HEK293 (cell line): ENCODE measurements around the gene KTN1.

Experiments
- CTCF ChIA-PET: fragments of 350-600 bp; formaldehyde crosslinking; extraction: SDS; loops from one replicate; lab custom pipeline; 2021; ENCODE audit warnings: antibody characterized with exemption; lab: Yijun Ruan, JAX
- POLR2A ChIA-PET: fragments of 300-600 bp; formaldehyde crosslinking; extraction: SDS; loops from one replicate; lab custom pipeline; 2020; ENCODE audit warnings: antibody characterized with exemption, inconsistent platforms; lab: Yijun Ruan, JAX
- H3K27ac ChIP-seq: fragments of 200-500 bp; sonication (Bioruptor generic); 2 replicates; pipeline ENCODE4 v1.5.1; 2014; ENCODE audit warnings: low read depth, low read length, control low read depth, inconsistent platforms; ENCODE audit errors: extremely low read depth
- H3K36me3 ChIP-seq, 2 experiments: fragments of 200-500 bp in 1 of 2; sonication (Bioruptor generic) in 1 of 2; 1 replicate in 1 of 2; 2 replicates in 1 of 2; pipeline ENCODE4 v1.5.1; 2014 to 2017; ENCODE audit warnings: inconsistent platforms in 2 of 2, low read length in 2 of 2; ENCODE audit not compliant: control insufficient read depth in 2 of 2, insufficient read depth in 1 of 2
- H3K4me1 ChIP-seq: fragments of 200-500 bp; sonication (Bioruptor generic); 2 replicates; pipeline ENCODE4 v1.5.1; 2014; ENCODE audit warnings: mild to moderate bottlenecking, low read length, inconsistent platforms; ENCODE audit not compliant: control insufficient read depth, insufficient read depth
- H3K4me3 ChIP-seq: 2 replicates; pipeline ENCODE4 v1.5.1; 2011; ENCODE audit warnings: low read depth, mild to moderate bottlenecking, control low read depth, low read length, moderate library complexity
- H3K9me3 ChIP-seq: fragments of 200-500 bp; sonication (Bioruptor generic); 2 replicates; pipeline ENCODE4 v1.5.1; 2014; ENCODE audit warnings: low read depth, low read length, inconsistent platforms; ENCODE audit not compliant: control insufficient read depth, insufficient read depth
- GLIS1 ChIP-seq: fragments of 450-650 bp; formaldehyde crosslinking; IDR thresholded peaks from 2 replicates; pipeline ENCODE4 v1.5.1; 2016; ENCODE audit warnings: missing biosample characterization, missing genetic modification characterization
- GLIS2 ChIP-seq: fragments of 450-650 bp; formaldehyde crosslinking; IDR thresholded peaks from 2 replicates; pipeline ENCODE4 v1.5.1; 2016; ENCODE audit warnings: missing biosample characterization, missing genetic modification characterization
- IKZF3 ChIP-seq: fragments of 450-650 bp; IDR thresholded peaks from 2 replicates; pipeline ENCODE4 v1.5.0; 2018; ENCODE audit warnings: missing biosample characterization, mild to moderate bottlenecking, missing genetic modification characterization, moderate library complexity
- KLF7 ChIP-seq: fragments of 450-650 bp; formaldehyde crosslinking; IDR thresholded peaks from 2 replicates; pipeline ENCODE4 v1.5.1; 2016; ENCODE audit warnings: missing biosample characterization, missing genetic modification characterization, borderline replicate concordance
- MZF1 ChIP-seq: fragments of 450-650 bp; formaldehyde crosslinking; IDR thresholded peaks from 2 replicates; pipeline ENCODE4 v1.5.1; 2017; ENCODE audit warnings: missing biosample characterization, missing genetic modification characterization, borderline replicate concordance
- PATZ1 ChIP-seq: fragments of 450-650 bp; formaldehyde crosslinking; IDR thresholded peaks from 2 replicates; pipeline ENCODE4 v1.5.1; 2016; ENCODE audit warnings: missing biosample characterization, missing genetic modification characterization
- PRDM10 ChIP-seq: fragments of 450-650 bp; formaldehyde crosslinking; IDR thresholded peaks from 2 replicates; pipeline ENCODE4 v1.5.1; 2016; ENCODE audit warnings: missing biosample characterization, missing genetic modification characterization
- SCRT2 ChIP-seq: fragments of 450-650 bp; formaldehyde crosslinking; IDR thresholded peaks from 2 replicates; pipeline ENCODE4 v1.5.1; 2016; ENCODE audit warnings: missing biosample characterization, missing genetic modification characterization
- ZBTB48 ChIP-seq: fragments of 450-650 bp; formaldehyde crosslinking; IDR thresholded peaks from 2 replicates; pipeline ENCODE4 v1.5.1; 2016; ENCODE audit warnings: missing biosample characterization, missing genetic modification characterization
- ZNF239 ChIP-seq: fragments of 450-650 bp; formaldehyde crosslinking; IDR thresholded peaks from 2 replicates; pipeline ENCODE4 v1.5.1; 2016; ENCODE audit warnings: missing biosample characterization, missing genetic modification characterization
- ZNF274 ChIP-seq, 2 experiments: fragments of 200-500 bp in 1 of 2; fragments of 450-650 bp in 1 of 2; sonication (Bioruptor generic) in 1 of 2; formaldehyde crosslinking in 1 of 2; IDR thresholded peaks; 2 replicates each; pipeline versions ENCODE4 v1.5.1 to v1.6.1; 2014 to 2016; ENCODE audit warnings: borderline replicate concordance in 1 of 2, inconsistent platforms in 1 of 2, low read length in 1 of 2, missing biosample characterization in 1 of 2, missing genetic modification characterization in 1 of 2
- ZNF311 ChIP-seq: fragments of 450-650 bp; formaldehyde crosslinking; IDR thresholded peaks from 2 replicates; pipeline ENCODE4 v1.5.1; 2017; ENCODE audit warnings: missing biosample characterization, missing genetic modification characterization, borderline replicate concordance
- ZNF341 ChIP-seq: fragments of 450-650 bp; formaldehyde crosslinking; IDR thresholded peaks from 2 replicates; pipeline ENCODE4; 2016; ENCODE audit warnings: low read depth, missing biosample characterization, missing genetic modification characterization
- ZNF473 ChIP-seq: fragments of 450-650 bp; formaldehyde crosslinking; IDR thresholded peaks from 2 replicates; pipeline ENCODE4 v1.5.1; 2017; ENCODE audit warnings: missing biosample characterization, missing genetic modification characterization
- ZNF610 ChIP-seq: fragments of 450-650 bp; formaldehyde crosslinking; IDR thresholded peaks from 2 replicates; pipeline ENCODE4 v1.5.1; 2016; ENCODE audit warnings: missing biosample characterization, missing genetic modification characterization, borderline replicate concordance
- ZNF658 ChIP-seq: fragments of 450-650 bp; formaldehyde crosslinking; IDR thresholded peaks from 2 replicates; pipeline ENCODE4; 2016; ENCODE audit warnings: missing biosample characterization, missing genetic modification characterization
- ZNF747 ChIP-seq: fragments of 450-650 bp; formaldehyde crosslinking; IDR thresholded peaks from 2 replicates; pipeline ENCODE4 v1.5.1; 2016; ENCODE audit warnings: missing biosample characterization, missing genetic modification characterization
- ZNF76 ChIP-seq: fragments of 450-650 bp; formaldehyde crosslinking; IDR thresholded peaks from 2 replicates; pipeline ENCODE4; 2016; ENCODE audit warnings: low read depth, missing biosample characterization, missing genetic modification characterization, borderline replicate concordance
- ZNF776 ChIP-seq: fragments of 450-650 bp; formaldehyde crosslinking; IDR thresholded peaks from 2 replicates; pipeline ENCODE4 v1.5.0; 2017; ENCODE audit warnings: missing biosample characterization, missing genetic modification characterization, borderline replicate concordance
- ZNF837 ChIP-seq: fragments of 450-650 bp; formaldehyde crosslinking; IDR thresholded peaks from 2 replicates; pipeline ENCODE4 v1.5.1; 2016; ENCODE audit warnings: missing biosample characterization, missing genetic modification characterization
- TF ChIP-seq, protein P1 (sequence below): fragments of 450-650 bp; formaldehyde crosslinking; IDR thresholded peaks from 2 replicates; pipeline ENCODE4 v1.5.1; 2017; ENCODE audit warnings: missing biosample characterization, missing genetic modification characterization

Gene KTN1

GRCh38 chr14:55688566-55688965, 108.6 kb downstream of the KTN1 start:
- Histone ChIP-seq H3K27ac (no peak overlapping the region), H3K9me3 (no peaks in the 10 kb centered on the region), H3K4me3 (no peak overlapping the region), H3K36me3 (peaks cover 6 to 32% of the 10 kb centered on the region in 2 experiments), H3K4me1 (0 out of 2 replicates have a peak, but pooled peaks cover 2% of the 10 kb centered on the region)
- CTCF ChIA-PET, result interaction anchor here (0.6 kb wide), 1 partner anchor 36 kb away, joined by 5 read pairs; no protein-coding TSS in a partner anchor
- TF ChIP-seq, protein P1, sequence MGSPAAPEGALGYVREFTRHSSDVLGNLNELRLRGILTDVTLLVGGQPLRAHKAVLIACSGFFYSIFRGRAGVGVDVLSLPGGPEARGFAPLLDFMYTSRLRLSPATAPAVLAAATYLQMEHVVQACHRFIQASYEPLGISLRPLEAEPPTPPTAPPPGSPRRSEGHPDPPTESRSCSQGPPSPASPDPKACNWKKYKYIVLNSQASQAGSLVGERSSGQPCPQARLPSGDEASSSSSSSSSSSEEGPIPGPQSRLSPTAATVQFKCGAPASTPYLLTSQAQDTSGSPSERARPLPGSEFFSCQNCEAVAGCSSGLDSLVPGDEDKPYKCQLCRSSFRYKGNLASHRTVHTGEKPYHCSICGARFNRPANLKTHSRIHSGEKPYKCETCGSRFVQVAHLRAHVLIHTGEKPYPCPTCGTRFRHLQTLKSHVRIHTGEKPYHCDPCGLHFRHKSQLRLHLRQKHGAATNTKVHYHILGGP (tag by site-specific recombination), result no peak
- TF ChIP-seq ZNF837 (tag by site-specific recombination) (no peak), ZNF610 (tag by site-specific recombination) (no peak), GLIS2 (no peak), PATZ1 (tag by site-specific recombination) (no peak)
- POLR2A ChIA-PET, result no interaction called here

GRCh38 chr14:55689981-55690871, 110.2 kb downstream of the KTN1 start:
- 0 out of 2 replicates have a peak, but pooled peaks have one; percentile 23 for TF ChIP-seq SCRT2 (tag by site-specific recombination)
- no peak for TF ChIP-seq ZNF239
- TF ChIP-seq ZNF776, result no peak
- peak; percentile 43 for TF ChIP-seq GLIS1 (tag by site-specific recombination)
- TF ChIP-seq ZNF658 (tag by site-specific recombination), result no peak
- TF ChIP-seq MZF1 (tag by site-specific recombination), result peak; percentile 93
- no peak overlapping the region for H3K27ac ChIP-seq
- H3K4me3 ChIP-seq, result no peak overlapping the region
- H3K4me1 ChIP-seq, result 0 out of 2 replicates have a peak, but pooled peaks cover 2% of the 10 kb centered on the region
- H3K36me3 ChIP-seq, result peaks cover 0 to 17% of the 10 kb centered on the region in 2 experiments
- H3K9me3 ChIP-seq, result no peaks in the 10 kb centered on the region
- ChIA-PET CTCF (interaction anchor here (0.5 to 1.5 kb wide), 3 partner anchors 27 to 650 kb away, joined by 3 to 4 read pairs (median 4); no protein-coding TSS in a partner anchor), POLR2A (no interaction called here)

GRCh38 chr14:55691659-55692058, 111.7 kb downstream of the KTN1 start:
- ChIA-PET POLR2A (no interaction called here), CTCF (interaction anchor here (0.6 kb wide), 1 partner anchor 257 kb away, joined by 5 read pairs; no protein-coding TSS in a partner anchor)
- H3K4me3 ChIP-seq, result no peak overlapping the region
- no peaks in the 10 kb centered on the region for H3K9me3 ChIP-seq
- 0 out of 2 replicates have a peak, but pooled peaks cover 2% of the 10 kb centered on the region for H3K4me1 ChIP-seq
- H3K36me3 ChIP-seq, result peaks cover 0 to 4% of the 10 kb centered on the region in 2 experiments; a peak in 1 of 3 replicates
- H3K27ac ChIP-seq, result no peak overlapping the region
- TF ChIP-seq ZNF747 (tag by site-specific recombination), result no peak
- no peak for TF ChIP-seq ZNF311 (tag by site-specific recombination)
- TF ChIP-seq ZNF341 (tag by site-specific recombination), result no peak
- no peak for TF ChIP-seq ZNF473 (tag by site-specific recombination)
- TF ChIP-seq ZNF76, result no peak
- no peak for TF ChIP-seq PRDM10
- TF ChIP-seq KLF7 (tag by site-specific recombination), result no peak
- no peak for TF ChIP-seq ZNF837 (tag by site-specific recombination)
- TF ChIP-seq ZBTB48 (tag by site-specific recombination), result no peak
- TF ChIP-seq IKZF3 (tag by site-specific recombination), result no peak
- no peak for TF ChIP-seq ZNF274 (IDR thresholded peaks at IDR 0.05; ENCODE audit: low read length)
- TF ChIP-seq ZNF274 (tag by site-specific recombination; IDR thresholded peaks at IDR 0.05; ENCODE audit: borderline replicate concordance), result no peak
